ENCODE data around the gene GPC2. TPM values are rescaled to one million over a fixed set of nuclear protein-coding genes. Genes with fewer than 3 reads are reported as not detected.

The GPC2 gene
- total and polyA plus RNA-seq, 2 donors (not counting 3 experiments of a cell fraction or from before 2014, with no cell fraction given), result 9.2 to 17.5 TPM

DNA sequence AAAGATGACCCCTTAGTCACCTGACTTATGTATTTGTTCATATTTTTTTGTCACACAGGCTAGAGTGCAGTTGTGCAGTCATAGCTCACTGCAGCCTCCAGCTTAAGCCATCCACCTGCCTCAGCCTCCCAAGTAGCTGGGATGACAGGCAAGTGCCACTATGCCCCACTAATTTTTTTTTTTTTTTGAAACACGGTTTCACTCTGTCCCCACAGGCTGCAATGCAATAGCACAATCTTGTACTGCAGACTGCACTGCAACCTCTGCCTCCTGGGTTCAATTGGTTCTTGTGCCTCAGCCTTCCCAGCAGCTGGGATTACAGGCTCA, 48.6 kb downstream of the GPC2 start:
- Histone ChIP-seq H3K27me3 (ENCODE audit: control insufficient read depth in 2 of 2, insufficient read depth in 2 of 2, low read length in 2 of 2) (no peaks in the 10 kb centered on the region), H3K4me3 (replicated peaks in 1 of 3; ENCODE audit: insufficient read depth in 1 of 3, low read depth in 1 of 3, low read length in 3 of 3) (no peak overlapping the region), H3K36me3 (ENCODE audit: control insufficient read depth in 2 of 2, extremely low read depth in 1 of 2, insufficient read depth in 2 of 2, low read length in 2 of 2) (peaks cover 0 to 2% of the 10 kb centered on the region in 2 experiments), H4K20me1 (replicated peaks; ENCODE audit: control insufficient read depth, extremely low read depth, insufficient read depth, low read length) (no peaks in the 10 kb centered on the region), H3K9me1 (replicated peaks; ENCODE audit: control insufficient read depth, extremely low read depth, insufficient read depth, low read length) (no peaks in the 10 kb centered on the region), H3K4me2 (ENCODE audit: insufficient read depth, low read length) (no peak overlapping the region), H2AFZ (ENCODE audit: low read depth, low read length) (no peak overlapping the region), H3K9ac (replicated peaks; ENCODE audit: extremely low read depth, insufficient read depth, low read length) (no peak overlapping the region), H3K27ac (ENCODE audit: insufficient read depth, low read depth, low read length) (no peak overlapping the region), H3K4me1 (ENCODE audit: control insufficient read depth, extremely low read depth, insufficient read depth, low read length) (peaks cover 11% of the 10 kb centered on the region), H3K79me2 (ENCODE audit: control insufficient read depth, insufficient read depth, low read length) (no peaks in the 10 kb centered on the region), H3K9me3 (replicated peaks; ENCODE audit: control insufficient read depth, insufficient read depth, low read length) (no peaks in the 10 kb centered on the region)
- FAIRE-seq (peak; percentile 46), DNase-seq (ENCODE audit: low read depth, low spot score) (no peak)
- dilution Hi-C loops (cut with MboI; ENCODE audit: extremely low pct_ligation_motif_present, low sequenced_read_pairs), result no loop called here
- BruUV-seq (replicated peaks), result no TSS peak
- POLR2A ChIA-PET, result interaction anchor here (0.9 to 1.0 kb wide), 2 partner anchors 28 to 113 kb away, joined by 3 to 4 read pairs; partner anchors contain the start of genes AP4M1, MCM7 and ZKSCAN1
- TF ChIP-seq EZH2 (IDR thresholded peaks at IDR 0.05; ENCODE audit: borderline replicate concordance, low read depth, low read length, severe bottlenecking) (no peak), MYC (IDR thresholded peaks at IDR 0.05; ENCODE audit: low read depth, low read length) (no peak), POLR2AphosphoS5 (IDR thresholded peaks at IDR 0.05; ENCODE audit: insufficient read depth, low read depth, low read length) (no peak), JUN (IDR thresholded peaks at IDR 0.05; ENCODE audit: borderline replicate concordance, insufficient read depth, insufficient read length, low read depth) (no peak), FOS (IDR thresholded peaks at IDR 0.05; ENCODE audit: borderline replicate concordance, insufficient read depth, low read length) (no peak), POLR2A (IDR thresholded peaks at IDR 0.05; ENCODE audit: low read depth, low read length) (no peak), GATA2 (IDR thresholded peaks at IDR 0.05; ENCODE audit: insufficient read depth, insufficient read length, low read depth, low read length) (no peak)
- TF ChIP-seq, protein P1, sequence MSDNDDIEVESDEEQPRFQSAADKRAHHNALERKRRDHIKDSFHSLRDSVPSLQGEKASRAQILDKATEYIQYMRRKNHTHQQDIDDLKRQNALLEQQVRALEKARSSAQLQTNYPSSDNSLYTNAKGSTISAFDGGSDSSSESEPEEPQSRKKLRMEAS (IDR thresholded peaks at IDR 0.05; ENCODE audit: insufficient read depth, insufficient read length), result no peak
- TF ChIP-seq, protein P2, sequence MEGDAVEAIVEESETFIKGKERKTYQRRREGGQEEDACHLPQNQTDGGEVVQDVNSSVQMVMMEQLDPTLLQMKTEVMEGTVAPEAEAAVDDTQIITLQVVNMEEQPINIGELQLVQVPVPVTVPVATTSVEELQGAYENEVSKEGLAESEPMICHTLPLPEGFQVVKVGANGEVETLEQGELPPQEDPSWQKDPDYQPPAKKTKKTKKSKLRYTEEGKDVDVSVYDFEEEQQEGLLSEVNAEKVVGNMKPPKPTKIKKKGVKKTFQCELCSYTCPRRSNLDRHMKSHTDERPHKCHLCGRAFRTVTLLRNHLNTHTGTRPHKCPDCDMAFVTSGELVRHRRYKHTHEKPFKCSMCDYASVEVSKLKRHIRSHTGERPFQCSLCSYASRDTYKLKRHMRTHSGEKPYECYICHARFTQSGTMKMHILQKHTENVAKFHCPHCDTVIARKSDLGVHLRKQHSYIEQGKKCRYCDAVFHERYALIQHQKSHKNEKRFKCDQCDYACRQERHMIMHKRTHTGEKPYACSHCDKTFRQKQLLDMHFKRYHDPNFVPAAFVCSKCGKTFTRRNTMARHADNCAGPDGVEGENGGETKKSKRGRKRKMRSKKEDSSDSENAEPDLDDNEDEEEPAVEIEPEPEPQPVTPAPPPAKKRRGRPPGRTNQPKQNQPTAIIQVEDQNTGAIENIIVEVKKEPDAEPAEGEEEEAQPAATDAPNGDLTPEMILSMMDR (IDR thresholded peaks at IDR 0.05; ENCODE audit: extremely low read depth in 1 of 2, insufficient read depth in 1 of 2, low read depth in 1 of 2, low read length in 2 of 2), result no peak
- intact Hi-C loops (cut with micrococcal nuclease), result loop anchor here (5.0 kb wide), 1 partner anchor 136 kb away; no protein-coding TSS in a partner anchor
- CTCF ChIA-PET, result interaction anchor here (0.9 to 2.8 kb wide), 7 partner anchors 13 to 279 kb away, joined by 3 to 13 read pairs (median 4); partner anchors contain the start of genes AP4M1 and MCM7
